GM08714 (cell line): ENCODE results near the gene CPM.
"Not testable (repeated sequence)": the region's sequence is repeated elsewhere in the genome, so short reads cannot be mapped to it uniquely, and the experiment has no call there.

Source experiments
- H3K4me3 ChIP-seq: fragments of 200-500 bp; sonication (Bioruptor generic); 2 replicates; pipeline ENCODE4 v1.5.1; 2014; ENCODE audit warnings: mild to moderate bottlenecking, low read length, inconsistent platforms
- ZNF274 ChIP-seq: IDR thresholded peaks from 2 replicates; pipeline ENCODE4 v1.6.1; 2012; ENCODE audit warnings: mild to moderate bottlenecking, low read depth, low read length

CPM gene

DNA sequence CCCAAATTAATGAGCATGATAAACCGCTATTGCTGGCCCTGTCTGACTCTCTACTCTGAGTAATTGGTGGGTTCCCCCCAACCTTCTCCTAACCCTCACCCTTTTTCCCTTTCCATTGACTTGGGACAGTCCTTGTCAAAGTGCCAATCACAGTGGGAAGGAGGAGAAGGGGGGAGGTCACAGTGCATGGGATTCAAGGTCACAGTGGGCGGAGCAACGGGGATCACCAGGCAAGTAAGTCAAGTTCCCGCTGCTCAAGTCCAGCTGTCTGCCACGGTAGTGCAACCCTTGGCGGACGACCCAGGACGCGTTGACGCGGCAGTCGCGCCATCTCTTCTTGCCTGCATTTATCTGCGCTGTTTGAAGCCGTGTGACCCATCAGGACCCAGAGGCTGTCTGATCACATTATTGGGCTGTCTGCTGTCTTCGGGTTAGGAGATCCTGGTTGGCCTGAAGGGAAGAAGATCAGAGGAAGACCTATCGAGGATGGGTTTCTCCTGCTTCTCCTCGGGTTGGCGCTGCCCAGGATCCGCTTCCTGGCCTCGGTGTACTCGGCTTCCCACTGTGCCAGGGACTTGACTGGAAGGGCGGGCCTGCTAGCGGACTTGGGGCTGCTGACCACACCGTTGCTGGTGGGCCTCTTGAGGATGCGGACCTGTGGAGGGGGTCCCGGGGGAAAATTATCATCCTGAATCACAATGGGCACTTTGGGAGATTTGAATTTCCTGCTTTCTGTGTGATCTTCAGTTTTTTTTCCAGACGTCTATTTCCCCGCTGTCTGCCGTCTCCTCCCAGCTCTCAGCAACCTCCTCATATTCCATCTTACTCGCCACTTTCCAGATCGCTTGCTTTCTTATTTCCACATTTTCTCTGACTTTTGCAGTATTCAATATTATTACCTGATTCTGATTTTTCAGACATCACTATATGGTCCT, 128.0 kb downstream of the CPM start:
- no peak for TF ChIP-seq ZNF274
- H3K4me3 ChIP-seq, result no peak overlapping the region

- TF ChIP-seq ZNF274, result no peak
- no peak overlapping the region for H3K4me3 ChIP-seq
These were observed 128.9 kb downstream of the CPM start for GRCh38 chr12:68803948-68804656.

- not testable (repeated sequence) for H3K4me3 ChIP-seq
These were observed 129.9 kb downstream of the CPM start for GRCh38 chr12:68802911-68803651.

- H3K4me3 ChIP-seq, result not testable (repeated sequence)
These were observed 130.6 kb downstream of the CPM start for GRCh38 chr12:68802372-68802745.
